SK-N-MC (cell line): Measurements from ENCODE around the gene CLEC10A.

Source experiments
- EZH2 ChIP-seq: fragments of 200-600 bp; sonication (generic); IDR thresholded peaks from one replicate; pipeline ENCODE4 v1.6.1; 2017; ENCODE audit warnings: antibody characterized with exemption
- POLR2AphosphoS5 ChIP-seq: IDR thresholded peaks from 2 replicates; pipeline ENCODE4 v1.6.1; 2012; ENCODE audit warnings: mild to moderate bottlenecking, low read depth, low read length, borderline replicate concordance

DNA sequence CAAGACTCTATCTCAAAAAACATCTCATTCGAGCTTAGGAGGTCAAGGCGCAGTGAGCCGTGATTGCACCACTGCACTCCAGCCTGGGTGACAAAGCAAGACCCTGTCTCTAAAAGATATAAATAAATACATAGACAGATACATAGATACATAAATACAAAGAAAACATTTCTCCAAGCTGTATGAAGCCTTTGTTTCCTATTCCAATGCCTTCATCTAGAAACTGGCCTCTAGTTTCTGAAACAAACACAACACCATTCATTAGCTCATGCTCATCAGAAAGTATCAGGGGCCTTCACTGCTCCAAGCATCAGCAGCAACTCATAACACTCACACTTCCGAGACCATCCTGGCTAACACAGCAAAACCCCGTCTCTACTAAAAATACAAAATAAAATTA is 44.9 kb upstream of the CLEC10A start:
- TF ChIP-seq POLR2AphosphoS5 (no peak), EZH2 (no peak)
